IPS-NIHi11 (cell line): ENCODE results near the gene NR5A1.

Source experiments
- DNase-seq: peaks from one replicate; pipeline ENCODE4 v3.0.0; 2012; ENCODE audit warnings: mixed read lengths, low spot score

NR5A1 gene

DNA sequence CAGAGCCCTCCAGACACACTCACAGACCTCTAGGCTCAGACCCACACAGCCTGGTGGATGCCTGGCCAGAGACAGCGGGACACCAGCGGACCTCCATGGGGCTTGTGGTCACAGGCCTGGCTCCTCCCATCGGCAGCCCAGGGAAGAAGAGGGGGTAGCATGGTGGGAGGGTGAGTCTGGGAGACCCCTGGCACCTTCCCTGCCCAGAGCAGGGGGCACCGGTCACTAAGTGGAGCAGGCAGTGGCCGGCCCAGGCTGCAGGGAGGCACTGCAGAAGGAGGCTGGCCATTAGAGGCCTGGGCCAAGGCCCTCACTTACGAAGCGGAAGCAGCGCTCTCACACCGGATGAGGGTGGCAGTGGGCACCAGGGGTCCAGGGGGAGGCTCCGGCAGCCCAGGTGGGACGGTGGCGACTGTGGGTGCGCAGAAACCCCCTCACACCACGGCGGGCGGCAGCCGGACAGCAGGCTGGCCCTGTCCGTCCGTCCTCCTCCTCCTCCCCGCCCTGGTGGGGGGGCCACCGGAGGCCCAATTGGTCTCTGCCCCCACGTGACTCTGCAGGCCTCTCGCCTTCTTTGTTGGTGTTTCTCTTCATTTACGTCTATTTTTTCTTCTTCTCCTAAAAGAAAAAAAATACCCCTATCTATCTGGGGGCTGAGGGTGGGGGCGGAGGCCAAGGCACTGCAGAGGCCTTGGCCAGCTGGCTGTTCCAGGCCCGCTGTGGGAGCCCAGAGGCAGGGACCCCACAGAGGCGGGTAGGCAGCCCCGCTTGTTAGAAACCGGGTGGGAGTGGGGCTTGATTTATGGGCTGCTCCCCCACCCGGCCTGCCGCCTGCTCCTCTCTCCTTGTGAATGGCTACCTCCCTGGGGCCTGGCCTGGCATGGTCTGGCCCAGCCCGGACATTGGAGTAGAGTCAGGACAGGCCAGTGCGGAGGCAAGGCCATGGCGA, at the start of gene NR5A1:
TSS of gene NR5A1 (minus strand) at position 469 of the 949 bp plus-strand sequence. CDS start 4,004 bp downstream, outside the sequence.
- DNase-seq: no peak

DNA sequence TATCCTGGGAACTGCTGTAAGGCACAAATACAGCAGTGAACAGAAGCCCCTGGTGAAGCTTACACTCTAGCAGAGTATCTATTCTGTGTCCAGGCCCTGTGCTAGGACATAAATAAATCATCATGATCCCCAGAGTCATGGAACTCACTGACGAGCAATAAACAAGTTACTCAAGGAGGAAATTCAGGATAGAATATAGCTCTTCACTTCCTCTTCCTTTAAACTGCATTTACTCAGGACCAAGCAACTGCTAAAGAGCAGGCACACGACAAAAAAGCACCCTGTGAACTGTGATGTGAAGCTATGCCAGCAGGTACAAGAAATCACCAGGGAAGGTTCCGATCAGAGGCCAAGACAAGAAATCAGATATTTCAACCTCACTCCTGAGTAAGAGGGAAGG, 47.8 kb upstream of the NR5A1 start:
- no peak for DNase-seq

DNA sequence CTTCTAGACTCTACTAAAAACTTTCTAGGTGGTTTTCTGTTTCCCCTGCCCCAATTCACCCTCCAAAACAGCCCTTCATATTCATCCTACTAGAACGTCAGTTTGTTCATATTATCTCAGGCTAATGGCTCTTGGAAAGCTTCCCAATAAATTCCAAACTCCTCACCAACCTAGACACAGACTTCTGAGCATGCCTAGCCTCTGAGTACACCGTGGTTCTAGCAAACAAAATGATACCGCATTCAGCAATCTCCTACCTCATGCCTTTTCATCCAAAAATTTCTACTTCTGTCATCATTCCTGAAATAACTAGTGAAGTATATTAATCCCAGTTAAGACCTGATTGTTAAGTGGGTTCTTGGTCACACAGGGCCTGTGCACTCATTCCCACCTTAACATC, 46.5 kb upstream of the NR5A1 start:
- no peak for DNase-seq

DNA sequence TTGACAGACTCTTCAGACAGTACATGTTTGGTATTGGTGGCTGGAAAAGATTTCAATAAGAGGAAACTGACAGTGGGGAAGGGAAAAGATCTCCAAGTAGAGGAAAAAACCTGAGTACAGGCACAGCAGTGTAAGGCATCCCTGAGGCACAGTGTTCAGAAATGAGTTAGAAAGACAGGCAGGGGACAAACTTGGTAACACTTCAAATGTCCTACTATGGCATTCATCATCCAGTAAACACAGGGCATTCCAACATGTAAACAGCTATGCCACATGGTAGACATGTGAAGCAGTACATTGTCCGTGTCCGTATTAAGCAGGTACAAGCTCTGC, 45.0 kb upstream of the NR5A1 start:
- no peak for DNase-seq

DNA sequence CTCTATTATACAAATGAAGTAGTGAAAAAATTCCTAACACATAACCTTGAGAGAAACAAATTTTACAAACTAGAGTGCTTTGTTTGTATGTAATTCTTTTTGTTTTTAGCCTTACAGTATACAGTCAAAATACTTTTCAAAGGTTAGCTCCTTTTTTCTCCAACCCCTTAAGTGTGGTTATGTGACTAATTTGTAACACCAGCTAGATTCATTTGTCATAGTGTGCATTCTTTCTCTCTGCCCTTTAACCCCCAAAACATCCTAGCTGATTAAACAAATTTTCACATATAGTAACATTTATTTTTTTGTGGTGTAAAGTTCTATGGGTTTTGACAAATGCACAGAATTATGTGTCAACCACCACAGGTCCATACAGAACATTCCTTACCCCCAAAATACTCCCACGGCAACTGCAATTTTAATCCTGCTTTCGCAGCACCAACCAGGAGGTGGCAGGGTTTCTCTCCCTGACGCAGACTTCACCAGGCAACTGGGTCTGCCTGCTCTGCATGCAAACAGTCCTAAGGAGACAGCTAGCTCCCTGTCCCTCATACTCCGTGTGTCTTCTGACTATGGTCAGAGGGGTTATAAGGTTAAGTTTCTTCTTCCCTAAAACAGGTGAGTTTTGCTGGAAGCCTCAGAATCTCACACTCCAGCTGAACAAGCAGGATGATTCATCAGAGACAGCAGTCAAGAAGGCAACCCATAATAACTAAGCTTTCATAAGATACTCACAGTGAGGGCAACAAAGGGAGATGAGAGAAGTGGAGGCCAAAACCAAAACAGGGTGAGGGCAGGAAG, 44.5 kb upstream of the NR5A1 start:
- peak; percentile 80 for DNase-seq

DNA sequence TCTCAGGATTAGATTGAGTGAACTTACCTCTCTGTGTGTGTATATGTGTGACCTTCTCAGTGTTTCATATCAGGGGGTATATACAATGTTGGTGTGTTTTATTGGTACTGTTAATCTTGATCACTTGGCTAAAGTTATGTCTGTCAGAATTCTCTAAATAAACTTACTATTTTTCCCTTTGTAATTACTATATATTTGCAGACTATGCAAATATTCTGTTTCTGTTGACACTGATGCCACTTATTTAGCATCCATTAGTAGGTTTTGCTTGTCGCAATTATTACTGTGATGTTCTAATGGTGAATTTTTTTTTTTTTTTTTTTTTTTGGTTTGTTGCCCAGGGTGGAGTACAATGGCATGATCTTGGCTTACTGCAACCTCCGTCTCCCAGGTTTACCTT, 42.9 kb upstream of the NR5A1 start:
- no peak for DNase-seq

DNA sequence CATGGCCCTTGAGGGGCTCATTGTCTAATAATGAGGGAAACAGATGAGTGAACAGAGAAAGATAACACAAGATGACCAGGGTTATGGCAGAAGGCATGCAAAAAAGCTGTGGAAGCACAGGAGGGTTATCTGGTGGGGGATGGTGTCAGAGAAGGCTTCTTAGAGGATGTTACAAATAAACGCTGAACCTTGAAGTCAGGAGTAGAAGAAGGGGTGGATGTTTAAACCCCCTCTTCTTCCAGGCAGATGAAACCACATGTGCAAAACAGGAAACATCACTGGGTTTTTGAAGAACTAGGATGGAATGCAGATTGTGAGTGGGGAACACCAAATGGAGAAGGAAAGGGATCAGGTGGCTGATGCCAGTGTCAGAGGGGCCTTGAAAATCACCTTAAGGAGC, 41.8 kb upstream of the NR5A1 start:
- DNase-seq: no peak

DNA sequence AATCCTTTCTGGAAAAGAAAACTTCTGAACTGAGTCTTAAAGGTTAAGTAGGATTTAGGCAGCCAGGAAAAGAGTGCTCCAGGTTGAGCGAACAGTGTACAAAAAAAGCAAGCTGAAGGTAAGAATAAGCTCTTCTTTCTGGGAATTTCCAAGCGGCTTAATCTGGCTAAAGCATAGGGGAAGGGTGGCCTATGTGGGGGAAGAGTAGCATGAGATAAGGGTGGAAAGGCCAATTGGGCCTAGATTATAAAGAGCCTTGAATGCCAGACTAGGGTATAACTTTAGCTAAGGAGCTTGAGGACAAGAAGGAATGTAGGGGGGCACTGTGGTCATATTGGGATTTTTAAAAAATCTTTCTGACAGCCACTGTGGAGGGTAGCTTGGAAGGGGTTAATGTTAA, 37.3 kb upstream of the NR5A1 start:
- DNase-seq: no peak

DNA sequence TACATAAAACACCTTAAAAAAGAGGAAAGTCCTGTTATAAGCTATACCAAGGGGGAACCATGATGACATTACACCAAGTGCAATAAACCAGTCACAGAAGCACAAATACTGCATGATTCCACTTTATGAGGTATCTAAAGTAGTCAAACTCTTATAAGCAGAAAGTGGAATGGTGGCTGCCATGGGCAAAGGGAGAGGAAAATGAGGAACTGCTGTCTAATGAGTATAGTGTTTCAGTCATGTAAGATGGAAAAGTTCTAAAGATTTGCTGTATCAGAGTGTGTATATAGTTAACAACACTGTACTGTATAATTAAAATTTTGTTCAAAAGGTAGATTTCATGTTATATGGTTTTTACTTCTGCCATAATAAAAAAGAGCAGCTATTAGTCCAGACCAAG, 34.6 kb upstream of the NR5A1 start:
- no peak for DNase-seq

DNA sequence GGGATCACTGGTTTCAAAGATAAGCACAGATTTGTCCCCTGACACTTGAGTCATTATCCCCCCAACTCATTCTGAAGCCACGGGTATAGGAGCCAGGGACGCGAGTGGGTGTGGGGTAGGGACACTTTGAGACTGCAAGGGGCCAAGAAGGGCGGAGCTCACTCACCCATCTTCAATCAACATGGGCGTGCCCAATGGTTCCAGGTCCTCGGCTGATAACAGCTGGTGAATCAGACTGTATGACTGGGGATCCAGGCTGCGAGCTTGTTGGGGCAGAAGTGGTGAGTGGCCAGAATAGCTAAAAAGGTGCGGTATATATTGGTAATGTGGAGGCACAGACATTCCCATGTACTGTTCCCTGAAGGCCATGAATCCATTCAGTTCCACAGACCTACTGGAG, 30.7 kb upstream of the NR5A1 start:
- no peak for DNase-seq

DNA sequence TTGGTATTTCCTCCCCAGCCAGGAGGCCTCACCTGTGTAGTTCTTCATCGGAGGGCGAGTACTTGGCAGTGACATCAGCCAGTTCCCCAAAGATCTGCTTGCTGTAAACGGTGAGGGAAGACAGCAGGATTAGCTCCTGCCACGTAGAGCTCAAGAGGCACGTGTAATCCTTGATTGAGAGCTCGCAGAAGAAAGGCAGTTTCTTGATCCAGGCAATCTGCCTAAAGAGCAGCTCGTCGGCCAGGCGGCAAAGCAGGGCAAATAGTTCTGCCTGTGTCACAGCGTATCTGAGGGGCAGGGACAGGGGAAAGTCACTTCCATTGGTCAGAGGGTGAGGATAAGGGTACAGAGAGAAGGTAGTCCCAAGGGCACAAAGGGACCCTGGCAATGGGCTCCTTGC, 28.6 kb upstream of the NR5A1 start:
- no peak for DNase-seq

DNA sequence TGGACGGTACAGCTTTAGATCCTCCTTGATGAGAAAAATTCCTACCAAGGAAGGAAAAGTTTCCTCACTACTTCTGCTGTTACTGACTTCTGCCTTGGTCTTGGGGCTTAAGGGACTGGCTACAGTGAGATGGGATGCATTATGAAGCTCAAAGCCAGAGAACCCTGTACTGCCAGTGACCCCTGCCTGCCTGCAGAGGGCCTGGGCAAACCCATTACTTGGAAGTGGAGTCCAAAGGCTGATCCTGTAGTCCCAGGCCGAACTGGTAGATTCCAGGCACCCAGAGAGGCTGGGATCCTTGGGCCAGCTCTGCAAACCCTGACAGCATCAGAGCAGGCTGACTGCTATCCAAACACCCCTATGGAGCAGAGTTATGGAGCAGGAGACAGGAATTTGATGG, 25.7 kb upstream of the NR5A1 start:
- no peak for DNase-seq

DNA sequence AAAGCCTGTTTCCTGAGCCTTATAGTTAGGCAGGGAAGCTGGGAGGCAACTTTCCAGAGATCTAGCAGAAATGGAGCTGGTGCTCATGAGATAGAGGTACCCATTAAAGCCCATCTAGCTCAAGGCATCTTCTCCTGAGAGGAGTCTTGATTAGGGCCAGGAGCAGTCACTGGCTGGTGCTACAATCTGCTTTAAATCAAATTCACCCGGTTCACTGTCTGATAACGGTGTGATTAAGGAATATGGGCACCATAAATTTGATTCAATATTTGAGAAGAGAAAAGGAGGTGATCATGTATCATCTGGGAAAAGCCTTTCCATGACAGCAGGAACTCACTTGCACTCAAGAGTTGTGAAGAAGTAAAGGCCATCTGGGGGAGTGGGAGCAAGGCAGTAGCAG, 23.9 kb upstream of the NR5A1 start:
- DNase-seq: no peak

DNA sequence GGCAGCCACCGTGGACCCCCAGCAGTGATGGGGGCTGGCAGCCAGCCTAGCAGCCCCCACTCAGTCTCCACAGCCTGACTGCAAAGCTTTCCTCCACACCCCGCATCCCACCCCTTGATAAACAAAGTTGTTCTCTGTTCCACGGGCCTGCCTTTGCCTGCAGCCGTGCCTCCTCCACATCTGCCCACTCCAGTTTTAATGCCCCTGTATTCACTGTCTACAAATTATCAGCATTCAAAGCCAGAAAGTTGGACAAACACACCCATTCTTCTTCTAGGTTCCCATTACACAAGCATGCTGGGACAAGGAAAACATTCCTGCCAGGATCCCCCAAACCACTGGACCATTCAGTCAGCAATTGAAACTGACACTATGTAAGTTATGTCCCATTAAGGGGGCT, 23.0 kb upstream of the NR5A1 start:
- DNase-seq: no peak

DNA sequence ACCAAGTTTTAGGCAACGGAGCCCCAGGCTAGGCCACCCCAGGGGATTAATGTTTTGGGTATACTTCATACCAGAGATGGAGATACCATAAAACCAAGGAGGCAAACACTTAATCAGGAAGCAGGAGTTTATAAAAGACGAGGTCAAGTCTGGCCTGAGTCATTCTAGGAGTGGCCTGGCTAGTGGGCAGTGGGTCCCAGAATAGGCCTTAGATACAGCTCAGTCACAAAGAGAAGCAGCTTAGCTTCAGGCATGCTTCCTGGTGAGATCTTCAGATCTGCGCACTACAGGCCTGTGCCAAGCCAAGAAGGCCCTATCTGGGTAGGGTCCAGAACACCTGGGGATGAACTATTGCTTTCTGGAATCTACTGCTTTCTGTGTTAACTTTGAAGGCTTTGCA, 20.6 kb upstream of the NR5A1 start:
- no peak for DNase-seq

DNA sequence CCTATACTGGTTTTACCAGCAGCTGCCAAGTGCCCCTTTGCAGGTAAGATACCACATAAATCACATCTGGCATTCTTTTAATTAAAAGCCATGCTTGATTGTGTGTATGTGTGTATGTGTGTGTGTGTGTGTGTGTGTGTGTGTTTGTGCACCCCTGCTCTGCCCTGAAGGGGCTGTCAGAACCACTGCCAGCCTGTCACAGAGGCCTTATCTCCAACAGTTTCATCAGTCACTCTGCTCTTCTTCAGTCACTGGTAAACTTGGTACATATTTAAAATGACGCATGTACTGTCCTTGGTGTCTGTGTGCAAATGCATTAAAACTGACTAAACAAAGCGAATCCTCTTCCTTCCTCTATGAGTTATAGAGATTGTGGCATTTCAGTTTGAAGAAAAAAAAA, 19.0 kb upstream of the NR5A1 start:
- no peak for DNase-seq

DNA sequence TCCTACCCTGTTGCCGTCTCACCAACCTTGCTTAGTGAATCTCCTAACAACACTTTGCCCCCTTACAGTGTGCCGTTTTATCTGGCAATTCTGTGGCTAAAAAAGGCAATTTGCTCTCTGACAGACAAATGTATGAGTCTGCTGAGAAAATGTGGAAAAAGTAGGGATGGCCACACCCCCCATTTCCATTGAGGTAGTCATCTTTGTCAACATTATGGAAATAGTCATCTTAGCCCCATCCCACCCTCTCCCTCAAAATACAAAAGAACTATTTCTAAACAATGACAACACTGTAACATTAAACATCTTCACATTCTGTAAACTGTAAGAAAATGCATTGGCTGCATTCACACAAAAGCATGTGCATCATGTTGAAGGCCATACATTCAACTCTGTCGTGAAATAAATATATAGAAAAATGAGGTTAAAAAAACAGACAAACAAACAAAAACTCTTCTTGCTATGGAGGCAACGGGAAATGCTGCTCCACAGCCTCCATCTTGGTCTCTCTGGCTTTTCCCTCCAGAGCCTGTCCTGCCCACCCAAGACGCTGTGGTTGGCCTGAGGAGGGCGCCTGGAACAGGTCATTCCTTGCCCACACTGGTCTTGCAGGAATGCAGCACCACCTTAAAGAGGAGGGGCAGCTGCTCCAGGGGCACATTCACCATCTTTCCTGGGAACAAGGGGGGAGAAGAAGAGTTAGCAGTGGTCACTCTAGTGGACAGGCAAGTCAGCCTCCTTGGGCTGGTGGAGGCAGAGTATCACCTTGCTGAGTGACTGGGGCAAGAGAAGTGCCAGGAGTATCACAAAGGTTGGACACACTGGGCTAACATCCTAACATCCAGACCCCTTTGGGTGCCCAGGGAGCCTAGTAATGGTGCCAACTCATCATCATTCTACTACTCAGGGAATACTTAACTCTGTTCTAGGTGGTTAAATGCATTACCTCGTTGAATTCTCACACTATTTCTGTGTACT, 15.2 kb upstream of the NR5A1 start:
- peak; percentile 76 for DNase-seq

DNA sequence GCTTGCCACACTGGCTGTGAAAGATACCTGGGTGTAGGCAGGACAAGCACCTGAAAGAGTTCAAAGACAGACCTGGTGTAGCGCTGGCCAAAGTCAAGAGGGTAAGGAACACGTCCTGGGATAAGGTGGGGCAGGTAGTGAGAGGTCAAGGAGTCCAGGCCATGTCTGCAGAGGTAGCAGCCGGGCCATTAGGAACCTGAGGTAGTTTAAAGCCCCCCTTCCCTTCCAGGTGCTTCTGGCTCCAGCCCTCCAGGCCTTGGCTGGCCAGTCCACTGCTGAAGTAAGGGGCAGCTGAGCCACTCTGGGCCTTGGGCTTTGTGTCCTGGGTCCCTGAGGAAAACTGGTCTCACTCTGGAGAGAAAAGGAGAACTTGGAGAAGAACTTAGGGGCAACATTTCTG, 13.9 kb upstream of the NR5A1 start:
- no peak for DNase-seq

DNA sequence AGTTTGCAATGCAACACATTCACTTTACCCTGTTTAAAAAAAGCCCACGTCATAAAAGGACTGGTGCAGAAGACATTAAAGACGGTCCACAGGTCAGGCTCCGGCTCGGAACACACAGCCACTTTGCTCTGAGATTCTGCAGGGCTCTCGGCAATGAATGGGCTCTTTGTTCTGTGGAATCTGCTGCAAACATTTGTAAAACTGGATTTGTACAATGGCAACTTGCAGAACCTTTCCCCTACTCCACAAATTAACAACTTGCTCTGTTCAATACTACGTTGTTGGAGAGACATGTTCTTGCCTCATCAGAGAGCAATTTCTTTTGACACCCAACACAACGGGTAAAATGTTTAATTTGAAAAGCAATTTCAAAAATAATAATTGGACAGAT, 13.0 kb upstream of the NR5A1 start:
- no peak for DNase-seq

DNA sequence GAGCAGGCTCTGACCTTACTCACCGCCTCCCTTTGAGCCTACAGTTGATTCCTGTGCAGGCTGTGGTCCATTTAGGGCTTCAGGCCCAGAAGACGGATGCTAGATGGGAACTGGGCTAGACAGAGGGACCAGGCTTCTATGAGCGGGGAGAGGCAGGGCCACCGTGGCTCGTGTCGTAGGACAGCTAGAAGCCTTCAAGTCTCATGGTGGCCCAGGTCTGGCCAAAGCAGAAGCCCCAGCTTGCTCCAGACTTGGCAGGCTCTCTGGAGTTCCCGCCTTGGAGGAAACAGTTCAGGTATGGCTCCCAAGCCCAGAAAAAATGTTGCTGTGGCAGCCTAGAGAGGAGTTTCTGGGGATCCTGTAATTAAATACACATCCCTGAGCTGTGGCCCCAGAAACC, 10.9 kb upstream of the NR5A1 start:
- DNase-seq: no peak

DNA sequence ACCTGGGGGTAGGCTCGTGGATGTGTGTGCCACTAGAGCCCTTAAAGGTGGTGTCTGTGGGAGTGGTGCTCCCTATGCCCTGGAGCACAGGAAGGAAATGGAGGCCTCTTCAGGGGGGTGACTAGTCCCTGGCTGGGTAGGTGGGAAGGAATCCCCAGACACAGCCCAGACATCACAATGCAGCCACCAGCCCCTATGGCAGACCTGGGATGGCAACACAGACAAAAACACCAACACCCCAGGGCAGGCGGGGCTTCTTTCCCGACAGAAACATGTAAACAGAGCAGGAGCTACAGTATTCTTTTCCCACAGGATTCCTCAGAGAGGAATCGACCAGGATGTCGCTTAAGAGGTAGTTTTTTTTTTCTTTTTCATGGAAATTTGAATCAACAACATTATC, 10.4 kb upstream of the NR5A1 start:
- no peak for DNase-seq

DNA sequence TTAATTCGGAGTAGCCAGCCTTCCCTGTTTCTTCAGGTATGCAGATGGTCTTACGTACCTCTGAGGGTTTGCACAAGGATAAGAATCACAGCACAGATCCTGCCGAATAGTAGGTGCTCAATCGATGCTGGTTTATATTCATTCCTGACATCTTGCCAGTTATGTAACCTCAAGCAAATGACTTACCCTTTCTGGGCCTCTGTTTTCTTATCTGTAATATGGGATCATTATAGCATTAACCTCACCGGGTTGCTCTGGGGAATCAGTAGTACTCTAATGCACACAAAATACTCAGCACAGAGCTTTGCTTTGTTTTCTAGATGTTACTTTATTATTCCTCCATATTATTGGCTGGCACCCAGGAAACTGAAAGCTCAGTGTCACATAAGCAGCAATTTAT, 7.7 kb upstream of the NR5A1 start:
- DNase-seq: no peak
